Measurements from ENCODE around the gene NFYC. TPM values are rescaled to one million over a fixed set of nuclear protein-coding genes. Genes with fewer than 3 reads are reported as not detected.

The NFYC gene
- total RNA-seq, 1 experiment from 2014 or later = 63.3 TPM

- TF ChIP-seq CTCF (IDR thresholded peaks at IDR 0.05 in 2 of 3, conservative IDR thresholded peaks at IDR 0.05 in 1 of 3; ENCODE audit: borderline replicate concordance in 1 of 3, insufficient read depth in 1 of 3, low read depth in 2 of 3, low read length in 2 of 3) = no peak
- TF ChIP-seq JUND (IDR thresholded peaks at IDR 0.05) = no peak
- TF ChIP-seq SIN3A (IDR thresholded peaks at IDR 0.05; ENCODE audit: low read depth) = no peak
- no peak for TF ChIP-seq CEBPB (IDR thresholded peaks at IDR 0.05; ENCODE audit: low read depth)
- no peak for TF ChIP-seq FOSL1 (IDR thresholded peaks at IDR 0.05; ENCODE audit: low read depth)
- TF ChIP-seq SRF (IDR thresholded peaks at IDR 0.05; ENCODE audit: low read depth) = no peak
- no peak for TF ChIP-seq POLR2AphosphoS5 (IDR thresholded peaks at IDR 0.05; ENCODE audit: low read depth, low read length)
- TF ChIP-seq ATF3 (IDR thresholded peaks at IDR 0.05) = no peak
- no peak for TF ChIP-seq MAX (IDR thresholded peaks at IDR 0.05)
- TF ChIP-seq RAD21 (IDR thresholded peaks at IDR 0.05; ENCODE audit: low read depth) = no peak
Measured at GRCh38 chr1:40715491-40716059, 24.1 kb downstream of the NFYC start (continued).

- Histone ChIP-seq H3K4me3 (replicated peaks in 1 of 2; ENCODE audit: low read depth in 1 of 2, low read length in 2 of 2) (no peak overlapping the region), H4K20me1 (ENCODE audit: insufficient read depth) (peaks cover 4% of the 10 kb centered on the region; the same call in 1 of the 2 replicates), H3K4me2 (ENCODE audit: low read length) (no peak overlapping the region), H3K9me2 (ENCODE audit: insufficient read depth) (no peaks in the 10 kb centered on the region), H3K4me1 (ENCODE audit: control insufficient read depth in 1 of 2, insufficient read depth in 2 of 2, low read length in 2 of 2) (peaks cover 10 to 11% of the 10 kb centered on the region in 2 experiments), H3K36me3 (ENCODE audit: control insufficient read depth in 1 of 2, insufficient read depth in 2 of 2, low read length in 2 of 2) (no peaks in the 10 kb centered on the region), H3K79me2 (ENCODE audit: insufficient read depth, low read length) (peaks cover 85% of the 10 kb centered on the region), H3K9me3 (ENCODE audit: control insufficient read depth in 1 of 2, insufficient read depth in 1 of 2, low read depth in 1 of 2, low read length in 2 of 2) (no peaks in the 10 kb centered on the region), H3K9ac (ENCODE audit: low read length) (no peak overlapping the region), H2AFZ (ENCODE audit: low read depth, low read length, poor library complexity, severe bottlenecking) (no peak overlapping the region), H3K27ac (ENCODE audit: low read depth, low read length) (no peak overlapping the region), H3K27me3 (ENCODE audit: insufficient read depth, low read length) (no peaks in the 10 kb centered on the region)
- intact Hi-C loops (cut with micrococcal nuclease) = no loop called here
- DNase-seq (ENCODE audit: low read depth, low spot score) (no peak), ATAC-seq (no peak)
- RAD21 ChIA-PET (ENCODE audit: low non-redundant PET in 1 of 2, low total read pairs in 2 of 2, uncharacterized antibody in 2 of 2, unreplicated experiment in 2 of 2) = no interaction called here
- CTCF ChIA-PET = no interaction called here
- no peak for TF ChIP-seq SP1 (IDR thresholded peaks at IDR 0.05; ENCODE audit: low read depth)
- TF ChIP-seq ZBTB33 (IDR thresholded peaks at IDR 0.05; ENCODE audit: extremely low read depth, insufficient replicate concordance, low read length) = no peak
- TF ChIP-seq MAX (IDR thresholded peaks at IDR 0.05) = no peak
- TF ChIP-seq EZH2phosphoT487 (IDR thresholded peaks at IDR 0.05; ENCODE audit: borderline replicate concordance) = no peak
- TF ChIP-seq ZNF274 (IDR thresholded peaks at IDR 0.05; ENCODE audit: low read depth, low read length) = no peak
- BruUV-seq (replicated peaks) = no TSS peak
- POLR2A ChIA-PET = no interaction called here
Measured at GRCh38 chr1:40717065-40717464, 25.6 kb downstream of the NFYC start.
